ENCODE measurements around the gene KTN1.

The KTN1 gene

GRCh38 chr14:55600784-55601561 lies 21.0 kb downstream of the KTN1 start:
- peak; percentile 77 for ATAC-seq
- no peak for TF ChIP-seq ZC3H10 (CRISPR knock-in tag; IDR thresholded peaks at IDR 0.05)
- TF ChIP-seq ISL1 (CRISPR knock-in tag; IDR thresholded peaks at IDR 0.05) = peak; percentile 85
- TF ChIP-seq BACH2 (CRISPR knock-in tag; IDR thresholded peaks at IDR 0.05; ENCODE audit: borderline replicate concordance) = no peak

DNA sequence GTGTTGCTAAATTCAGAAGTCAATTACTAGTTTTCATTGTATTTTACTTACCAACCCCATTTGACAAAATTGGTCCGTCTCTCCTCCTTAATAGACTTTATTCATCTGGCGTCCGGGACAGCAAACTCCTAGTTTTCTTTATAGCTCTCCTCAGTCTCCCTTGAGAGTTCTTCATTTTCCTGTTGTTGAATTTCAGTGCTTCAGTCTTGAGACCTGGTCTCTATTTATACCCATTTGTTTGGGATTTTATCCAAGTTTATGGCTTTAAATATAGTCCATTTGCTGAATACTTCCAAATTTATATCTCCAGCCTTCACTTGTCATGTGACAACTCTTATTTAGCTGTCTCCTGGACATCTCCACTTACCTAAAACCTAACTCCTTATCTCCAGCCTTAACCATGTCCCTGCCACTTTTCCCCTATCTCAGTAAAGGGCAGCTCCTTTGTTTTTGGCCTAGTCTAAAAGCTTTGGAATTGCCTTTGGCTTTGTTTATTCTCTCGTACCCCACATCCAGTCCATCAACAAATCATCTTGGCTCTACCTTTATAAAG lies 23.5 kb downstream of the KTN1 start:
- no peak for ATAC-seq
- TF ChIP-seq ZNF70 (CRISPR knock-in tag; IDR thresholded peaks at IDR 0.05) = no peak
- TF ChIP-seq ZNF565 (CRISPR knock-in tag; conservative IDR thresholded peaks at IDR 0.05; ENCODE audit: low read depth) = no peak
- no peak for TF ChIP-seq ARNTL (CRISPR knock-in tag; IDR thresholded peaks at IDR 0.05; ENCODE audit: borderline replicate concordance, low read depth)
- TF ChIP-seq RARB (CRISPR knock-in tag; IDR thresholded peaks at IDR 0.05) = no peak
- TF ChIP-seq ZNF8 (CRISPR knock-in tag; IDR thresholded peaks at IDR 0.05) = no peak
- TF ChIP-seq TOX (CRISPR knock-in tag; IDR thresholded peaks at IDR 0.05; ENCODE audit: borderline replicate concordance) = no peak
- TF ChIP-seq OSR1 (CRISPR knock-in tag; IDR thresholded peaks at IDR 0.05) = no peak
- no peak for TF ChIP-seq ISL1 (CRISPR knock-in tag; IDR thresholded peaks at IDR 0.05)
- TF ChIP-seq PATZ1 (CRISPR knock-in tag; IDR thresholded peaks at IDR 0.05; ENCODE audit: borderline replicate concordance) = no peak
- no peak for TF ChIP-seq PPARA (CRISPR knock-in tag; IDR thresholded peaks at IDR 0.05; ENCODE audit: borderline replicate concordance)
- TF ChIP-seq SNAI2 (CRISPR knock-in tag; IDR thresholded peaks at IDR 0.05) = no peak
- TF ChIP-seq GLIS3 (CRISPR knock-in tag; IDR thresholded peaks at IDR 0.05) = no peak
- TF ChIP-seq CSRNP3 (CRISPR knock-in tag; IDR thresholded peaks at IDR 0.05) = no peak
- TF ChIP-seq ZFP30 (CRISPR knock-in tag; IDR thresholded peaks at IDR 0.05) = no peak
- no peak for TF ChIP-seq ESRRG (CRISPR knock-in tag; IDR thresholded peaks at IDR 0.05)

- ATAC-seq = no peak
- TF ChIP-seq TCF4 (CRISPR knock-in tag; IDR thresholded peaks at IDR 0.05; ENCODE audit: borderline replicate concordance) (no peak), GLIS3 (CRISPR knock-in tag; IDR thresholded peaks at IDR 0.05) (no peak), ZNF70 (CRISPR knock-in tag; IDR thresholded peaks at IDR 0.05) (no peak), RARB (CRISPR knock-in tag; IDR thresholded peaks at IDR 0.05) (no peak), CSDC2 (CRISPR knock-in tag; IDR thresholded peaks at IDR 0.05) (no peak), SNAI2 (CRISPR knock-in tag; IDR thresholded peaks at IDR 0.05) (no peak), PPARA (CRISPR knock-in tag; IDR thresholded peaks at IDR 0.05; ENCODE audit: borderline replicate concordance) (no peak), BACH2 (CRISPR knock-in tag; IDR thresholded peaks at IDR 0.05; ENCODE audit: borderline replicate concordance) (no peak)
- TF ChIP-seq, protein P1, sequence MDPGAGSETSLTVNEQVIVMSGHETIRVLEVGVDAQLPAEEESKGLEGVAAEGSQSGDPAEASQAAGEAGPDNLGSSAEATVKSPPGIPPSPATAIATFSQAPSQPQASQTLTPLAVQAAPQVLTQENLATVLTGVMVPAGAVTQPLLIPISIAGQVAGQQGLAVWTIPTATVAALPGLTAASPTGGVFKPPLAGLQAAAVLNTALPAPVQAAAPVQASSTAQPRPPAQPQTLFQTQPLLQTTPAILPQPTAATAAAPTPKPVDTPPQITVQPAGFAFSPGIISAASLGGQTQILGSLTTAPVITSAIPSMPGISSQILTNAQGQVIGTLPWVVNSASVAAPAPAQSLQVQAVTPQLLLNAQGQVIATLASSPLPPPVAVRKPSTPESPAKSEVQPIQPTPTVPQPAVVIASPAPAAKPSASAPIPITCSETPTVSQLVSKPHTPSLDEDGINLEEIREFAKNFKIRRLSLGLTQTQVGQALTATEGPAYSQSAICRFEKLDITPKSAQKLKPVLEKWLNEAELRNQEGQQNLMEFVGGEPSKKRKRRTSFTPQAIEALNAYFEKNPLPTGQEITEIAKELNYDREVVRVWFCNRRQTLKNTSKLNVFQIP (CRISPR knock-in tag; IDR thresholded peaks at IDR 0.05; ENCODE audit: borderline replicate concordance, low read depth) = no peak
These were observed 24.5 kb downstream of the KTN1 start for GRCh38 chr14:55604488-55604887.

- ATAC-seq = no peak
- TF ChIP-seq OSR1 (CRISPR knock-in tag; IDR thresholded peaks at IDR 0.05) = no peak
- TF ChIP-seq ISL1 (CRISPR knock-in tag; IDR thresholded peaks at IDR 0.05) = no peak
- no peak for TF ChIP-seq ZFP30 (CRISPR knock-in tag; IDR thresholded peaks at IDR 0.05)
- TF ChIP-seq, protein P2, sequence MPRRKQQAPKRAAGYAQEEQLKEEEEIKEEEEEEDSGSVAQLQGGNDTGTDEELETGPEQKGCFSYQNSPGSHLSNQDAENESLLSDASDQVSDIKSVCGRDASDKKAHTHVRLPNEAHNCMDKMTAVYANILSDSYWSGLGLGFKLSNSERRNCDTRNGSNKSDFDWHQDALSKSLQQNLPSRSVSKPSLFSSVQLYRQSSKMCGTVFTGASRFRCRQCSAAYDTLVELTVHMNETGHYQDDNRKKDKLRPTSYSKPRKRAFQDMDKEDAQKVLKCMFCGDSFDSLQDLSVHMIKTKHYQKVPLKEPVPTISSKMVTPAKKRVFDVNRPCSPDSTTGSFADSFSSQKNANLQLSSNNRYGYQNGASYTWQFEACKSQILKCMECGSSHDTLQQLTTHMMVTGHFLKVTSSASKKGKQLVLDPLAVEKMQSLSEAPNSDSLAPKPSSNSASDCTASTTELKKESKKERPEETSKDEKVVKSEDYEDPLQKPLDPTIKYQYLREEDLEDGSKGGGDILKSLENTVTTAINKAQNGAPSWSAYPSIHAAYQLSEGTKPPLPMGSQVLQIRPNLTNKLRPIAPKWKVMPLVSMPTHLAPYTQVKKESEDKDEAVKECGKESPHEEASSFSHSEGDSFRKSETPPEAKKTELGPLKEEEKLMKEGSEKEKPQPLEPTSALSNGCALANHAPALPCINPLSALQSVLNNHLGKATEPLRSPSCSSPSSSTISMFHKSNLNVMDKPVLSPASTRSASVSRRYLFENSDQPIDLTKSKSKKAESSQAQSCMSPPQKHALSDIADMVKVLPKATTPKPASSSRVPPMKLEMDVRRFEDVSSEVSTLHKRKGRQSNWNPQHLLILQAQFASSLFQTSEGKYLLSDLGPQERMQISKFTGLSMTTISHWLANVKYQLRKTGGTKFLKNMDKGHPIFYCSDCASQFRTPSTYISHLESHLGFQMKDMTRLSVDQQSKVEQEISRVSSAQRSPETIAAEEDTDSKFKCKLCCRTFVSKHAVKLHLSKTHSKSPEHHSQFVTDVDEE (CRISPR knock-in tag; IDR thresholded peaks at IDR 0.05) = no peak
- no peak for TF ChIP-seq ZNF8 (CRISPR knock-in tag; IDR thresholded peaks at IDR 0.05)
- no peak for TF ChIP-seq ZNF70 (CRISPR knock-in tag; IDR thresholded peaks at IDR 0.05)
These were observed 25.0 kb downstream of the KTN1 start for GRCh38 chr14:55604900-55605418.
